Heart left ventricle (tissue), 13 donors: ENCODE data around the gene TJP1.

Experiments used
- CTCF ChIP-seq, 12 donors: fragments of 200-600 bp; sonication (generic) in 4 of 12; IDR thresholded peaks; one replicate each; pipeline versions ENCODE4 v1.5.0 to v1.8.0; 2018 to 2022; ENCODE audit warnings: antibody characterized with exemption in 12 of 12, mild to moderate bottlenecking in 5 of 12
- POLR2A ChIP-seq, 2 donors: fragments of 450-650 bp; IDR thresholded peaks; one replicate each; pipeline ENCODE4 v1.6.1; 2017; ENCODE audit warnings: antibody characterized with exemption in 2 of 2, mild to moderate bottlenecking in 2 of 2, moderate library complexity in 2 of 2
- donor health status: ischemic (EF 13 %, LVEDD 7.1; RV severe dilation, severe dysfunction).
- donor health status: DM: no; HTN: yes; CAD: no.
- donor health status: DM: no; HTN: no; CAD: no.
- donor health status: ischemic (EF 25% LVEDD 6.9; RV normal size, moderate dysfunction).
- donor health status: ischemic (EF 25% LVEDD 5.7; RV mildly dilated, moderate dysfunction).
- donor health status: ischemic (EF 35%, LVEDD 5.7; RV mildly dilated, moderate dysfunction).
- donor health status: nonischemic (EF 11% LVEDD 7.7; RV severe dilation, severe dysfunction).
- donor health status: DM: yes; HTN: yes; CAD: no.
- donor health status: PGD.
- donor health status: ischemic (EF 29% LVEDD 5.4; RV normal size, mild dysfunction).
- donor health status: nonischemic (EF 23%, LVEDD 6.1; RV moderate dilation, normal function).

GRCh38 chr15:29860872-29861271, 38.6 kb upstream of the TJP1 start:
- TF ChIP-seq CTCF (IDR thresholded peaks at IDR 0.05) (no peak), POLR2A (IDR thresholded peaks at IDR 0.05) (no peak)
